ENCODE data around the gene CACNA1S. TPM values are rescaled to one million over a fixed set of nuclear protein-coding genes. Genes with fewer than 3 reads are reported as not detected.

The CACNA1S gene
- total and polyA plus RNA-seq, 8 donors: under 0.01 TPM; not detected in 7

DNA sequence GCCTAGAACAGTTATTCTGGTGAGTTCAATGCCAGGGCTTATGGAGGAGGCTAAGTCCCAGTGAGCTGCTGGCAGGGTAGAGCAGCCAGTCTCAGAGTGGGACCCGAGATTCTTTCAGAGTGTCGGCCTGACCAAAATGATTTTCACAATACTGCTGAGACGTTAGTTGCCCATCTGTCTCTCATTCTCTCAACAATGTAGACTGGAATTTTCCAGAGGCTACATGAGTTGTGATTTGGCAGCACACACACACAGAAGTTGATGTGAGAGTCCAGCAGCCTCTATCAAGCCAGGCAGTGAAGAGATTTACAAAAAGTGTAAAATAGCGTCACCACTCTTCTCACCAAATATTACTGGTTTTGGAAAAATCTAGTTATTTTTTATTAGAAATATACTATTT, 21.7 kb downstream of the CACNA1S start:
- TF ChIP-seq, protein P1, sequence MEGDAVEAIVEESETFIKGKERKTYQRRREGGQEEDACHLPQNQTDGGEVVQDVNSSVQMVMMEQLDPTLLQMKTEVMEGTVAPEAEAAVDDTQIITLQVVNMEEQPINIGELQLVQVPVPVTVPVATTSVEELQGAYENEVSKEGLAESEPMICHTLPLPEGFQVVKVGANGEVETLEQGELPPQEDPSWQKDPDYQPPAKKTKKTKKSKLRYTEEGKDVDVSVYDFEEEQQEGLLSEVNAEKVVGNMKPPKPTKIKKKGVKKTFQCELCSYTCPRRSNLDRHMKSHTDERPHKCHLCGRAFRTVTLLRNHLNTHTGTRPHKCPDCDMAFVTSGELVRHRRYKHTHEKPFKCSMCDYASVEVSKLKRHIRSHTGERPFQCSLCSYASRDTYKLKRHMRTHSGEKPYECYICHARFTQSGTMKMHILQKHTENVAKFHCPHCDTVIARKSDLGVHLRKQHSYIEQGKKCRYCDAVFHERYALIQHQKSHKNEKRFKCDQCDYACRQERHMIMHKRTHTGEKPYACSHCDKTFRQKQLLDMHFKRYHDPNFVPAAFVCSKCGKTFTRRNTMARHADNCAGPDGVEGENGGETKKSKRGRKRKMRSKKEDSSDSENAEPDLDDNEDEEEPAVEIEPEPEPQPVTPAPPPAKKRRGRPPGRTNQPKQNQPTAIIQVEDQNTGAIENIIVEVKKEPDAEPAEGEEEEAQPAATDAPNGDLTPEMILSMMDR (IDR thresholded peaks at IDR 0.05): no peak
- no peak for ATAC-seq
- no peaks in the 10 kb centered on the region for H3K9me3 ChIP-seq
- H3K4me1 ChIP-seq: no peaks in the 10 kb centered on the region
- no peak for DNase-seq
- H3K36me3 ChIP-seq: no peaks in the 10 kb centered on the region
- 87 to 90% methylated on average over 4 of the region's 4 CpGs for WGBS, 2 donors
- FAIRE-seq: no peak
- intact Hi-C loops (cut with DNase I): no loop called here
- H3K27me3 ChIP-seq: no peaks in the 10 kb centered on the region
- H3K27ac ChIP-seq: no peak overlapping the region
- no peak overlapping the region for H3K4me3 ChIP-seq

GRCh38 chr1:201089596-201089995, 22.6 kb downstream of the CACNA1S start:
- H3K4me1 ChIP-seq: no peaks in the 10 kb centered on the region
- no peak overlapping the region for H3K27ac ChIP-seq
- 79 to 87% methylated on average over 5 of the region's 5 CpGs for WGBS, 2 donors
- DNase-seq (peak in 1 of 6 donors; percentile 29), FAIRE-seq (no peak), ATAC-seq (no peak)
- H3K4me3 ChIP-seq: no peak overlapping the region
- no peaks in the 10 kb centered on the region for H3K9me3 ChIP-seq
- intact Hi-C loops (cut with DNase I): loop anchor here in 1 of 3 donors (10.0 kb wide), 1 partner anchor 135 kb away; no protein-coding TSS in a partner anchor
- no peaks in the 10 kb centered on the region for H3K36me3 ChIP-seq
- H3K27me3 ChIP-seq: no peaks in the 10 kb centered on the region
- TF ChIP-seq, protein P1 (IDR thresholded peaks at IDR 0.05): no peak

GRCh38 chr1:201088901-201089525, 23.2 kb downstream of the CACNA1S start:
- intact Hi-C loops (cut with DNase I): loop anchor here in 1 of 3 donors (10.0 kb wide), 1 partner anchor 136 kb away; no protein-coding TSS in a partner anchor
- DNase-seq (peak in 1 of 6 donors; percentile 24), ATAC-seq (no peak), FAIRE-seq (no peak)
- H3K9me3 ChIP-seq: no peaks in the 10 kb centered on the region
- H3K27ac ChIP-seq: no peak overlapping the region
- no peaks in the 10 kb centered on the region for H3K4me1 ChIP-seq
- TF ChIP-seq, protein P1 (IDR thresholded peaks at IDR 0.05): no peak
- 87 to 89% methylated on average over 19 of the region's 19 CpGs for WGBS, 2 donors
- no peaks in the 10 kb centered on the region for H3K36me3 ChIP-seq
- no peaks in the 10 kb centered on the region for H3K27me3 ChIP-seq
- no peak overlapping the region for H3K4me3 ChIP-seq

DNA sequence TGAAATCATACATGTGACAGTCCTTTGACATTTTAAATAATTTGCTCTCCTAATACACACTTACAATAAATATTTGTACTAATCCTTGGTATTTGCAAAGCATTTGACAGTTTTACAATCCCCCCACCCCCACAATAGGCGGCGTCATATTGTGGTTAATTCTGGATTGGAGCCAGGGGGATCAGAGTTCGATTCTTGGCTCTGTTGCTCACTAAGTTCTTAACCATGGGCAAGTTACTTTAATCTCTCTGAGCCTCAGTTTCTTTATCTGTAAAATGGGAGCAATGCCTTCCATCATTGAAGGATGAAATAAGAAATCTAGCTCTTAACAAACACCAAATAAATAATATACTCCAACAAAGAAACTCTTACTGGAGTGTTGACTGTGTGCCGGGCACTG, 23.8 kb downstream of the CACNA1S start:
- Histone ChIP-seq H3K27me3 (no peaks in the 10 kb centered on the region), H3K4me1 (no peaks in the 10 kb centered on the region), H3K36me3 (no peaks in the 10 kb centered on the region), H3K4me3 (no peak overlapping the region), H3K9me3 (no peaks in the 10 kb centered on the region), H3K27ac (no peak overlapping the region)
- TF ChIP-seq, protein P1 (IDR thresholded peaks at IDR 0.05): no peak
- DNase-seq (no peak), ATAC-seq (no peak), FAIRE-seq (no peak)
- intact Hi-C loops (cut with DNase I): loop anchor here in 1 of 3 donors (10.0 kb wide), 1 partner anchor 136 kb away; no protein-coding TSS in a partner anchor
- 48 to 52% methylated on average over 4 of the region's 4 CpGs for WGBS, 2 donors

All from pancreas (tissue), 10 donors.